Measurements from ENCODE around the gene GNPAT.

Gene GNPAT

GRCh38 chr1:231240883-231241735, at the start of gene GNPAT:
Gene GNPAT, plus strand, starts transcription at chr1:231241212. Its CDS starts 167 bp downstream, at chr1:231241379.
- H3K36me3 ChIP-seq (ENCODE audit: insufficient read depth) = no peaks in the 10 kb centered on the region
- H3K4me2 ChIP-seq = peak within 1 kb of the TSS; percentile 83
- peak within 1 kb of the TSS; percentile 79 for H2AFZ ChIP-seq (ENCODE audit: low read depth)
- peaks cover 21% of the 10 kb centered on the region for H3K4me1 ChIP-seq (ENCODE audit: low read depth, poor library complexity, severe bottlenecking)
- H3K9ac ChIP-seq = peak within 1 kb of the TSS; percentile 86
- peak within 1 kb of the TSS; percentile 64 for H3K27ac ChIP-seq
- no peaks in the 10 kb centered on the region for H4K20me1 ChIP-seq (ENCODE audit: insufficient read depth)
- H3K79me2 ChIP-seq (ENCODE audit: insufficient read depth, low read depth) = peaks cover 54% of the 10 kb centered on the region
- H3K27me3 ChIP-seq (ENCODE audit: insufficient read depth, low read depth) = no peaks in the 10 kb centered on the region
- TF ChIP-seq CTCF (conservative IDR thresholded peaks at IDR 0.05; ENCODE audit: low read depth, low read length) = no peak
- peak within 1 kb of the TSS; percentile 74 for H3K4me3 ChIP-seq (IDR thresholded peaks at IDR 0.05; ENCODE audit: insufficient read depth, low read depth, low read length)

- H3K4me3 ChIP-seq (IDR thresholded peaks at IDR 0.05; ENCODE audit: insufficient read depth, low read depth, low read length) = no peak overlapping the region
- no peaks in the 10 kb centered on the region for H4K20me1 ChIP-seq (ENCODE audit: insufficient read depth)
- no peak overlapping the region for H3K27ac ChIP-seq
- H3K9ac ChIP-seq = no peak overlapping the region
- no peaks in the 10 kb centered on the region for H3K27me3 ChIP-seq (ENCODE audit: insufficient read depth, low read depth)
- H2AFZ ChIP-seq (ENCODE audit: low read depth) = no peak overlapping the region
- H3K4me2 ChIP-seq = no peak overlapping the region
- no peaks in the 10 kb centered on the region for H3K4me1 ChIP-seq (ENCODE audit: low read depth, poor library complexity, severe bottlenecking)
- H3K79me2 ChIP-seq (ENCODE audit: insufficient read depth, low read depth) = no peaks in the 10 kb centered on the region
- H3K36me3 ChIP-seq (ENCODE audit: insufficient read depth) = no peaks in the 10 kb centered on the region
- no peak for TF ChIP-seq CTCF (conservative IDR thresholded peaks at IDR 0.05; ENCODE audit: low read depth, low read length)
Measured at GRCh38 chr1:231192620-231193163, 48.3 kb upstream of the GNPAT start.

GRCh38 chr1:231193710-231194340, 47.2 kb upstream of the GNPAT start:
- no peaks in the 10 kb centered on the region for H3K79me2 ChIP-seq (ENCODE audit: insufficient read depth, low read depth)
- H3K4me1 ChIP-seq (ENCODE audit: low read depth, poor library complexity, severe bottlenecking) = no peaks in the 10 kb centered on the region
- H3K27ac ChIP-seq = no peak overlapping the region
- H3K27me3 ChIP-seq (ENCODE audit: insufficient read depth, low read depth) = no peaks in the 10 kb centered on the region
- no peak overlapping the region for H3K9ac ChIP-seq
- H3K36me3 ChIP-seq (ENCODE audit: insufficient read depth) = no peaks in the 10 kb centered on the region
- TF ChIP-seq CTCF (conservative IDR thresholded peaks at IDR 0.05; ENCODE audit: low read depth, low read length) = no peak
- H3K4me3 ChIP-seq (IDR thresholded peaks at IDR 0.05; ENCODE audit: insufficient read depth, low read depth, low read length) = no peak overlapping the region
- H4K20me1 ChIP-seq (ENCODE audit: insufficient read depth) = no peaks in the 10 kb centered on the region
- no peak overlapping the region for H3K4me2 ChIP-seq
- no peak overlapping the region for H2AFZ ChIP-seq (ENCODE audit: low read depth)

GRCh38 chr1:231194476-231194842, 46.6 kb upstream of the GNPAT start:
- no peaks in the 10 kb centered on the region for H3K4me1 ChIP-seq (ENCODE audit: low read depth, poor library complexity, severe bottlenecking)
- H3K79me2 ChIP-seq (ENCODE audit: insufficient read depth, low read depth) = no peaks in the 10 kb centered on the region
- TF ChIP-seq CTCF (conservative IDR thresholded peaks at IDR 0.05; ENCODE audit: low read depth, low read length) = no peak
- H3K27ac ChIP-seq = no peak overlapping the region
- H3K4me3 ChIP-seq (IDR thresholded peaks at IDR 0.05; ENCODE audit: insufficient read depth, low read depth, low read length) = no peak overlapping the region
- H3K36me3 ChIP-seq (ENCODE audit: insufficient read depth) = no peaks in the 10 kb centered on the region
- H4K20me1 ChIP-seq (ENCODE audit: insufficient read depth) = no peaks in the 10 kb centered on the region
- H3K9ac ChIP-seq = no peak overlapping the region
- no peaks in the 10 kb centered on the region for H3K27me3 ChIP-seq (ENCODE audit: insufficient read depth, low read depth)
- no peak overlapping the region for H2AFZ ChIP-seq (ENCODE audit: low read depth)
- no peak overlapping the region for H3K4me2 ChIP-seq
